AG04449 (cell line): ENCODE measurements around the gene RIMS1.

Experiments
- CTCF ChIA-PET: fragments of 350-600 bp; formaldehyde crosslinking; extraction: SDS; loops from one replicate; lab custom pipeline; 2021; ENCODE audit warnings: antibody characterized with exemption; lab: Yijun Ruan, JAX
- POLR2A ChIA-PET: fragments of 400-600, 350-600 bp; formaldehyde crosslinking; extraction: SDS; loops from one replicate; lab custom pipeline; 2020; ENCODE audit warnings: antibody characterized with exemption, inconsistent platforms; lab: Yijun Ruan, JAX
- DNase-seq: peaks from one replicate; pipeline ENCODE4 v3.0.0-alpha.2; 2010; ENCODE audit warnings: low read depth, low spot score
- H3K4me3 ChIP-seq: 2 replicates; pipeline ENCODE4 v1.5.1; 2011; ENCODE audit warnings: low read depth, mild to moderate bottlenecking, control low read depth, low read length
- TF ChIP-seq, protein P1 (sequence below): IDR thresholded peaks from one replicate; pipeline ENCODE4 v1.5.1; 2011; ENCODE audit warnings: mild to moderate bottlenecking, moderate library complexity, low read length, control low read depth, inconsistent platforms; ENCODE audit not compliant: insufficient read depth; ENCODE audit errors: missing control alignments

RIMS1 gene

DNA sequence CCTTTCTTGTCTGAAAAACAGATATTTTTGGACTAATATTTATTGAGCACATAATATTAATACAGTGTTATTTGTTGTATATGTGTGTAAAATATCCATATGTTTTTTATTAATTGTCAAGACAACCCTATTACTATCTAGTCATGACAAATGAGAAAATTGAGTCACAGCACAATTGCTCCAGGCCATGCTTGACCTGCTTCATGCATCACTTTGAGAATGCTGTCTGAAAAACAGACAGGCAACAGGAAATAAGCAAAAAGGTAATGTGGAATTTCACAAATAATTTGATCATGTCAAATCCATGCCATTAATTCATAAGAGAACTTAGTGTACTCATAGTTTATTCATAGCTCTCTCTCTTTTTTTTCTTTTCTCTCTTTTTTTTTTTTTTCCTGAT is 246.5 kb downstream of the RIMS1 start:
- H3K4me3 ChIP-seq: no peak overlapping the region
- TF ChIP-seq, protein P1, sequence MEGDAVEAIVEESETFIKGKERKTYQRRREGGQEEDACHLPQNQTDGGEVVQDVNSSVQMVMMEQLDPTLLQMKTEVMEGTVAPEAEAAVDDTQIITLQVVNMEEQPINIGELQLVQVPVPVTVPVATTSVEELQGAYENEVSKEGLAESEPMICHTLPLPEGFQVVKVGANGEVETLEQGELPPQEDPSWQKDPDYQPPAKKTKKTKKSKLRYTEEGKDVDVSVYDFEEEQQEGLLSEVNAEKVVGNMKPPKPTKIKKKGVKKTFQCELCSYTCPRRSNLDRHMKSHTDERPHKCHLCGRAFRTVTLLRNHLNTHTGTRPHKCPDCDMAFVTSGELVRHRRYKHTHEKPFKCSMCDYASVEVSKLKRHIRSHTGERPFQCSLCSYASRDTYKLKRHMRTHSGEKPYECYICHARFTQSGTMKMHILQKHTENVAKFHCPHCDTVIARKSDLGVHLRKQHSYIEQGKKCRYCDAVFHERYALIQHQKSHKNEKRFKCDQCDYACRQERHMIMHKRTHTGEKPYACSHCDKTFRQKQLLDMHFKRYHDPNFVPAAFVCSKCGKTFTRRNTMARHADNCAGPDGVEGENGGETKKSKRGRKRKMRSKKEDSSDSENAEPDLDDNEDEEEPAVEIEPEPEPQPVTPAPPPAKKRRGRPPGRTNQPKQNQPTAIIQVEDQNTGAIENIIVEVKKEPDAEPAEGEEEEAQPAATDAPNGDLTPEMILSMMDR: no peak
- POLR2A ChIA-PET: no interaction called here
- no peak for DNase-seq
- CTCF ChIA-PET: no interaction called here

DNA sequence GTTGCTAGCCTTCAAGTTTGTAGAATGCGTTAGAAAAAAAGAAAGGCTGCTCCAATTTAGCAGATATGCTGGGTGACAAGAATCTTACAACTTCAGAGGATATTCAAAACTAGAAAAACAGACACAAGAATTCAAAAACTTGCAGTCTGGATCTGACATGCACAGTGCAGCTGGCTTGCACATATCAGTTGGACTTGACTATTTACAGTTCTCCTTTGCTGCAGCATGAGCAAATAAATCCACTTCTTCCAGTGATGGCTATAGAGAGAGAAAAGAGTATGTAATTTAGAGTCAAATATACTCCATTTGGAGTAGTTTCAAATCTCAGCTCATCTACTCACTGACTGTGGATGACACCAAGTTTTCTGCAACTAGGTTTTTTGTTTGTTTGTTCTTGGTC is 247.0 kb downstream of the RIMS1 start:
- TF ChIP-seq, protein P1: no peak
- no peak for DNase-seq
- POLR2A ChIA-PET: no interaction called here
- CTCF ChIA-PET: no interaction called here
- H3K4me3 ChIP-seq: no peak overlapping the region

DNA sequence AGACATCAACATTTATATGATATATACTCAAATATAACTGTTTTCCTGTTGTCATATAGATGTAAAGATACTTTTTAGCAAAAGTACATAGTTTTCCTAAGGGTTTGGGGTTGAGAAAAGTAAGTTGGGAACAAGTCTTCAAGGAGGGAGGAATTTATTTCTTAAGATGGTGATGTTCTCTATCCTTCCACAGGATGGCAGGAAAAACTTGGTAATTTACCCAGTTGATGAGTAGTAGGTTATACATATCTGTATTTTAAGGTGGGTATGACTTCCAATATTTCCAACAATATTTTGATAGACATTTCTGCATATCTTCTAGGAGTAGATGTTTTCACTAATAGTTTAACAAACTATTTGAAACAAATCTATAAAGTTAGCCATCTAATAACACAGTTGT is 254.4 kb downstream of the RIMS1 start:
- POLR2A ChIA-PET: no interaction called here
- no peak for DNase-seq

DNA sequence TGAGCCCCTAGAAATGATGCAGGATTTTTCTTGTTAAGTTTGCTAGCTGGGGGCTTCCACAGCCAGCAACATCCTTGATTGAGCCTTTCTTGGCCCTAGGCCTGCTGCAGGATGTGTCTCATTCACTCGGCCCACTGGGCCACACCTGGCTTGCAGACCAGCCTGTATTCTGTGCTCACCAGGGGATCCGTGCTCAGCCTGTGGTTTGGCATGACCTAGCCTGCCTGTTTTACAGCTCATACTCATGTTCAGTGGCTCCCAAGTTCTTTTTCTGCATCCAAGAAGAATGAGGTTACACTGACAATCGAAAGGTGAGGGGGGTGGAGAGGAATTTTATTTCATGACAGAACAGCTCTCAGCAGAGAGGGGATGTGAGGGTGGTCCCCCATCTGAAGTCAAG is 263.4 kb downstream of the RIMS1 start:
- DNase-seq: no peak
- CTCF ChIA-PET: no interaction called here

More for the DNA sequence above, 254.4 kb downstream of the RIMS1 start:
- no peak overlapping the region for H3K4me3 ChIP-seq
- CTCF ChIA-PET: no interaction called here
- TF ChIP-seq, protein P1: no peak

DNA sequence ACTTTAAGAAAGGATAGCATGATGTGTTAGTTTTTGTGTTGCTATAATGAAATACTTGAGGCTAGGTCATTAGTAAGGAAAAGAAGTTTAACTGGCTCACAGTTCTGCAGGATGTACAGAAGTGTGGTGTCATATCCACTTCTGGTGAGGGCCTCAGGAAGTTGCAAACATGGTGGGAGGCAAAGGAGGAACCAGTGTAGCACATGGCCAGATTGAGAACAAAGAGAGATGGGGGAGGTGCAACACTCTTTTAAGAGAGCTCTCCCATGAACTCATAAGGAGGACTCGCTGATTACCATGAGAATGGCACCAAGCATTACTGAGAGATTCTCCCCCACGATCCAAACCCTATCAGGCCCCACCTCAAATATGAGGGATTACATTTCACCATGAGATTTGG is 265.4 kb downstream of the RIMS1 start:
- POLR2A ChIA-PET: no interaction called here
- DNase-seq: no peak
- TF ChIP-seq, protein P1: no peak
- CTCF ChIA-PET: no interaction called here
- H3K4me3 ChIP-seq: no peak overlapping the region

More for the DNA sequence above, 263.4 kb downstream of the RIMS1 start:
- H3K4me3 ChIP-seq: no peak overlapping the region
- TF ChIP-seq, protein P1: no peak
- POLR2A ChIA-PET: no interaction called here

DNA sequence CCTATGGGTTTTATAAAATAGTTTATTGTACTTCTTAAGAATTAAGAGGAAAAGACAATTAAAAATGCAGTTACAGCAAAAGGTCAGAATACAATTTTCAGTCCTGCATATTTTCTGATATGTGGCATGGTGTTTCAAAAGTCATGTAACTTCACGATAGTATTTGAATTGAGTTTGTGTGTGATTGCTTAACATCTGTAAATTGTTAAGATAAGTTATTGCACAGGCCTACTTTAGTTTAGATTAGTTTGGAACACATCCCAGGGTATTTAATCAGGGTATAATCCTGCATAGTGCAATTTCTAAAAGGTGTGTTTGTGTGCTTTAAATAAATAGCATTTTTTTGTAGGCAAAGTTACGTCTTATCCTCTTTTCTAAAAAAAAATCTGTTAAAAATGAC is 289.6 kb downstream of the RIMS1 start:
- ChIA-PET POLR2A (no interaction called here), CTCF (no interaction called here)
- no peak overlapping the region for H3K4me3 ChIP-seq
- DNase-seq: no peak
- TF ChIP-seq, protein P1: no peak
